ENCODE measurements around the gene PRDM16. TPM values are rescaled to one million over a fixed set of nuclear protein-coding genes. Genes with fewer than 3 reads are reported as not detected.

PRDM16 gene
- total and polyA plus RNA-seq, 2 of the 4 experiments (the other 2 are of a cell fraction), result 0.02 TPM; not detected in 1

GRCh38 chr1:3056641-3057040, 12.4 kb upstream of the PRDM16 start:
- Histone ChIP-seq H3K9me3 (ENCODE audit: control insufficient read depth, insufficient read depth, low read length) (no peaks in the 10 kb centered on the region; the same call in 1 of the 2 replicates), H4K8ac (ENCODE audit: low read depth in 2 of 2, low read length in 2 of 2) (no peak overlapping the region), H2BK20ac (ENCODE audit: low read depth, low read length) (no peak overlapping the region), H2BK120ac (ENCODE audit: low read depth, low read length) (no peak overlapping the region), H3K4ac (ENCODE audit: low read depth, low read length) (no peak overlapping the region), H3K18ac (ENCODE audit: low read depth, low read length) (no peak overlapping the region), H3K14ac (replicated peaks; ENCODE audit: low read depth, low read length) (no peak overlapping the region), H2BK5ac (ENCODE audit: low read depth, low read length, poor library complexity, severe bottlenecking) (no peak overlapping the region), H3K4me2 (ENCODE audit: low read depth, low read length) (no peak overlapping the region), H2BK15ac (ENCODE audit: low read depth, low read length) (no peak overlapping the region), H3K4me3 (ENCODE audit: insufficient read depth, low read depth, low read length) (no peak overlapping the region), H4K91ac (ENCODE audit: insufficient read depth, low read depth, low read length) (no peak overlapping the region), H3K36me3 (ENCODE audit: control insufficient read depth, insufficient read depth, low read length) (no peaks in the 10 kb centered on the region), H4K20me1 (ENCODE audit: insufficient read depth, low read length) (no peaks in the 10 kb centered on the region), H3K27me3 (ENCODE audit: control insufficient read depth, insufficient read depth, low read length) (no peaks in the 10 kb centered on the region), H3K27ac (ENCODE audit: insufficient read depth, low read length) (no peak overlapping the region), H2AK9ac (replicated peaks; ENCODE audit: low read depth, low read length, poor library complexity) (no peak overlapping the region), H3K79me1 (ENCODE audit: low read depth in 1 of 2, low read length in 2 of 2) (no peaks in the 10 kb centered on the region), H3K23ac (ENCODE audit: low read depth, low read length) (no peak overlapping the region), H3K9me1 (ENCODE audit: insufficient read depth, low read length) (no peaks in the 10 kb centered on the region), H2AK5ac (ENCODE audit: low read depth, low read length) (no peak overlapping the region), H4K5ac (ENCODE audit: low read depth, low read length) (no peak overlapping the region), H3K56ac (ENCODE audit: extremely low read depth, insufficient read depth, low read length) (no peak overlapping the region), H3K4me1 (ENCODE audit: control insufficient read depth, insufficient read depth, low read length) (no peaks in the 10 kb centered on the region), H3K9ac (ENCODE audit: low read depth, low read length) (no peak overlapping the region), H2AFZ (replicated peaks; ENCODE audit: low read length, poor library complexity) (no peak overlapping the region)
- BruUV-seq (replicated peaks), result no TSS peak
- WGBS, 2 experiments (ENCODE audit: extremely low coverage in 2 of 2, insufficient read length in 1 of 2), result no CpG with 5 or more reads among the region's 5 CpGs
- CTCF ChIA-PET, result no interaction called here
- intact Hi-C loops (cut with micrococcal nuclease), result no loop called here
- POLR2A ChIA-PET (ENCODE audit: unreplicated experiment), result no interaction called here
- dilution Hi-C loops (cut with HindIII; ENCODE audit: low sequenced_read_pairs, unreplicated experiment), result no loop called here
- TF ChIP-seq BHLHE40 (IDR thresholded peaks at IDR 0.05; ENCODE audit: low read depth, low read length) (no peak), MAZ (IDR thresholded peaks at IDR 0.05; ENCODE audit: borderline replicate concordance, low read depth, low read length) (no peak), CTCF (conservative IDR thresholded peaks at IDR 0.05; ENCODE audit: low read depth, low read length) (no peak), CHD1 (IDR thresholded peaks at IDR 0.05; ENCODE audit: low read depth, low read length) (no peak), ELK1 (IDR thresholded peaks at IDR 0.05; ENCODE audit: borderline replicate concordance, low read depth, low read length) (no peak), USF2 (IDR thresholded peaks at IDR 0.05; ENCODE audit: low read depth, low read length) (no peak), MAFK (IDR thresholded peaks at IDR 0.05; ENCODE audit: low read depth, low read length) (no peak), SMC3 (IDR thresholded peaks at IDR 0.05; ENCODE audit: low read depth, low read length) (no peak), POLR2A (IDR thresholded peaks at IDR 0.05; ENCODE audit: low read depth, low read length) (no peak), CEBPB (IDR thresholded peaks at IDR 0.05; ENCODE audit: low read depth, low read length) (no peak), RFX5 (IDR thresholded peaks at IDR 0.05; ENCODE audit: low read depth, low read length) (no peak), RCOR1 (IDR thresholded peaks at IDR 0.05; ENCODE audit: insufficient replicate concordance, low read length) (no peak), FOS (IDR thresholded peaks at IDR 0.05; ENCODE audit: low read depth, low read length) (no peak), NFE2L2 (IDR thresholded peaks at IDR 0.05; ENCODE audit: low read depth, low read length) (no peak), MXI1 (IDR thresholded peaks at IDR 0.05; ENCODE audit: borderline replicate concordance, low read depth, low read length) (no peak), RAD21 (IDR thresholded peaks at IDR 0.05; ENCODE audit: low read length) (no peak)
- DNase-seq (no peak), ATAC-seq (ENCODE audit: low read depth) (no peak)
- in situ Hi-C loops (cut with MboI; ENCODE audit: low sequenced_read_pairs), result loop anchor here (25.0 kb wide), 1 partner anchor 619 kb away; no protein-coding TSS in a partner anchor
